Loucy (cell line): ENCODE measurements around the gene MPI.
"Not testable (repeated sequence)": the region's sequence is repeated elsewhere in the genome, so short reads cannot be mapped to it uniquely, and the experiment has no call there.

Experiments
- H2AFZ ChIP-seq: fragments of 200-600 bp; sonication (generic); 2 replicates; pipeline ENCODE4 v1.6.0; 2016; ENCODE audit warnings: antibody characterized with exemption, mild to moderate bottlenecking, low read length, moderate library complexity
- H3F3A ChIP-seq: fragments of 200-600 bp; 2 replicates; pipeline ENCODE4 v1.6.0; 2016; ENCODE audit warnings: antibody characterized with exemption, low read depth, mild to moderate bottlenecking
- H3K27me3 ChIP-seq: fragments of 200-600 bp; sonication (generic); 2 replicates; pipeline ENCODE4 v1.6.1; 2014; ENCODE audit warnings: low read length, mild to moderate bottlenecking; ENCODE audit not compliant: insufficient read depth, poor library complexity, severe bottlenecking
- H3K36me3 ChIP-seq: fragments of 200-600 bp; sonication (generic); 2 replicates; pipeline ENCODE4 v1.6.1; 2016; ENCODE audit warnings: low read length; ENCODE audit not compliant: insufficient read depth
- H3K4me1 ChIP-seq: fragments of 200-600 bp; sonication (generic); 2 replicates; pipeline ENCODE4 v1.5.1; 2014; ENCODE audit warnings: low read length, mild to moderate bottlenecking; ENCODE audit not compliant: insufficient read depth, poor library complexity, severe bottlenecking
- H3K4me2 ChIP-seq: fragments of 200-600 bp; sonication (generic); 2 replicates; pipeline ENCODE4 v1.6.0; 2014; ENCODE audit warnings: antibody characterized with exemption, low read length, low read depth, mild to moderate bottlenecking; ENCODE audit not compliant: poor library complexity, severe bottlenecking
- H3K4me3 ChIP-seq: fragments of 200-600 bp; sonication (generic); 2 replicates; pipeline ENCODE4 v1.5.1; 2014; ENCODE audit warnings: low read length, mild to moderate bottlenecking, mixed read lengths; ENCODE audit not compliant: poor library complexity, severe bottlenecking
- H3K79me2 ChIP-seq: fragments of 200-600 bp; sonication (generic); 2 replicates; pipeline ENCODE4 v1.6.1; 2014; ENCODE audit warnings: low read length; ENCODE audit not compliant: insufficient read depth
- H3K9ac ChIP-seq: fragments of 200-600 bp; sonication (generic); 2 replicates; pipeline ENCODE4 v1.6.0; 2014; ENCODE audit warnings: mild to moderate bottlenecking, low read depth, low read length, moderate library complexity; ENCODE audit not compliant: poor library complexity, severe bottlenecking
- H3K9me2 ChIP-seq: fragments of 200-600 bp; sonication (generic); replicated peaks from 2 replicates; pipeline ENCODE4 v1.6.1; 2016; ENCODE audit warnings: low read depth, low read length, mixed read lengths
- H3K9me3 ChIP-seq: fragments of 200-600 bp; sonication (generic); 2 replicates; pipeline ENCODE4 v1.6.1; 2014; ENCODE audit warnings: mild to moderate bottlenecking, antibody characterized with exemption, low read length, low read depth; ENCODE audit not compliant: insufficient read depth
- H4K20me1 ChIP-seq: fragments of 200-600 bp; sonication (generic); 2 replicates; pipeline ENCODE4 v1.6.0; 2014; ENCODE audit warnings: antibody characterized with exemption, low read length, mild to moderate bottlenecking; ENCODE audit not compliant: insufficient read depth, poor library complexity, severe bottlenecking
- EZH2phosphoT487 ChIP-seq: fragments of 200-600 bp; IDR thresholded peaks from 2 replicates; pipeline ENCODE4 v1.6.1; 2018; ENCODE audit warnings: antibody characterized with exemption, mild to moderate bottlenecking, moderate library complexity, borderline replicate concordance
- TF ChIP-seq, protein P1 (sequence below): fragments of 200-600 bp; sonication (generic); conservative IDR thresholded peaks from 2 replicates; pipeline ENCODE4 v1.5.1; 2014; ENCODE audit warnings: mild to moderate bottlenecking, antibody characterized with exemption, low read length

Gene MPI

DNA sequence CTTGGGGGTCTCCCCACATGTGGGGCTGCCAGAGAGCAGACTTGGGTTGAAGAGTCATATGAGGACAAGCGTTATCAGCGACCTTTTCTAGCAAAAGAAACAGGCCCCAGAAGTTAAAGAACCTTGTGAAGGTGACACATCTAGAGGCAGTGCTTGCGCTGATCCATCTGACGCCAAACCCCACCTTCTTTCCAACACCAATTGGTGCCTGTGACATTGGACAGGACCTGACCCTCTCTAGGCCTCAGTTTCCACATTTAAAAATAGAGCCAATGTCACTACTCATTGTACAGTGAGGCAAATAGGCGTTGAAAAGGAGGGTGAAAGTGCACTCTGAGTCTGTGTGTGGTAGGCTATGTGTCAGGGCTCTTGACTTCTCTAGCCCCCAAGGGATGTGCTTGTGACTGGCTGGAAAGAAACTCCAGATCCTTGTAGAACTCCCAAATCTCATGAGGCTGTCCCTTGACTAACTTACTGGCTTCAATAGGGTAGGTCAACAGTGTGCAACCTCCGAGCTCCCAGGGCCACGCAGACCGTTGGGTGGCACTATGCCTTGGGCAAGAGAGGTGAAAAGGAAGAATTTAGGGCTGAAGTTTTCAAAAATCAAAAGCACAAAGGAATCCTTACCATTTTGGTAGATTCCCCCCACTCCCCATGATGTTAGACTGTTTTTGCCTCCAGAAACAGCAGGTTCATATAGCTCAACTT lies 17.5 kb downstream of the MPI start:
- Histone ChIP-seq H3K4me1 (peaks cover 14% of the 10 kb centered on the region), H4K20me1 (no peaks in the 10 kb centered on the region), H3K4me2 (peak overlapping the region; percentile 86), H3K9ac (peak overlapping the region; percentile 90), H3K36me3 (peaks cover 2% of the 10 kb centered on the region; the same call in 1 of the 2 replicates), H3F3A (no peaks in the 10 kb centered on the region), H3K27me3 (no peaks in the 10 kb centered on the region), H2AFZ (peak overlapping the region; percentile 100), H3K79me2 (peaks cover 24% of the 10 kb centered on the region), H3K9me2 (no peaks in the 10 kb centered on the region), H3K4me3 (peak overlapping the region; percentile 99), H3K9me3 (no peaks in the 10 kb centered on the region)
- TF ChIP-seq EZH2phosphoT487, result no peak
- TF ChIP-seq, protein P1, sequence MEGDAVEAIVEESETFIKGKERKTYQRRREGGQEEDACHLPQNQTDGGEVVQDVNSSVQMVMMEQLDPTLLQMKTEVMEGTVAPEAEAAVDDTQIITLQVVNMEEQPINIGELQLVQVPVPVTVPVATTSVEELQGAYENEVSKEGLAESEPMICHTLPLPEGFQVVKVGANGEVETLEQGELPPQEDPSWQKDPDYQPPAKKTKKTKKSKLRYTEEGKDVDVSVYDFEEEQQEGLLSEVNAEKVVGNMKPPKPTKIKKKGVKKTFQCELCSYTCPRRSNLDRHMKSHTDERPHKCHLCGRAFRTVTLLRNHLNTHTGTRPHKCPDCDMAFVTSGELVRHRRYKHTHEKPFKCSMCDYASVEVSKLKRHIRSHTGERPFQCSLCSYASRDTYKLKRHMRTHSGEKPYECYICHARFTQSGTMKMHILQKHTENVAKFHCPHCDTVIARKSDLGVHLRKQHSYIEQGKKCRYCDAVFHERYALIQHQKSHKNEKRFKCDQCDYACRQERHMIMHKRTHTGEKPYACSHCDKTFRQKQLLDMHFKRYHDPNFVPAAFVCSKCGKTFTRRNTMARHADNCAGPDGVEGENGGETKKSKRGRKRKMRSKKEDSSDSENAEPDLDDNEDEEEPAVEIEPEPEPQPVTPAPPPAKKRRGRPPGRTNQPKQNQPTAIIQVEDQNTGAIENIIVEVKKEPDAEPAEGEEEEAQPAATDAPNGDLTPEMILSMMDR, result no peak

DNA sequence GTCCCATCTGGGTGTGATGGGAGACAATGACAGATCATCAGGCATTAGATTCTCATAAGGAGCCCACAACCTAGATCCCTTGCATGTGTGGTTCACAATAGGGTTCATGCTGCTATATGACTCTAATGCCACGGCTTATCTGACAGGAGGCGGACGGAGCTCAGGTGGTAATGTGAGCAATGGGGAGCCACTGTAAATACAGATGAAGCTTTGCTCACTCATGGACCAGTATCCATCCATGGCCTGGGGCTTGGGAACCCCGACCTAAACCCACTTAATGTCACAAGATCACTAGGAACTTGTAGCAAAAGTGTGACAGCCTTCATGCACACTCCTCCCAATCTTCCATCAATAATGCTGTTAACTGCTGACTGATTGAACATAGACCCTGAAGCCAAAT lies 18.8 kb downstream of the MPI start:
- no peaks in the 10 kb centered on the region for H3K9me3 ChIP-seq

DNA sequence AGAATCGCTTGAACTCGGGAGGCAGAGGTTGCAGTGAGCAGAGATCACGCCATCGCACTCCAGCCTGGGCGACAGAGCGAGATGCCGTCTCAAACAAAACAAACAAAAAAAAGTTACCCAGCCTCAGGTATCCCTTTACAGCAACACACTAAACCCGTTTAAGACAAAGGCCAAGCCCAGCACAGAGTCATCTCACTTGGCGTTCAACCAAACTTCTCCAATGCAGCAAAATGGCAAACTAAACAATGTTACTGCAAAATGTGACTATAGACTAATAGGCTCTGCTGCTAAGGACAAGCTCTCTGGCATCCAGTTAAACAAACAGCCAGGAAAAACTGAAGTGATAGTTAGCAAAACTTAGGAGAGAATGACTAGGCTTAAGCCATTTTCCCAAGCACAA lies 23.2 kb downstream of the MPI start:
- Histone ChIP-seq H2AFZ (no peak overlapping the region), H3K27me3 (no peaks in the 10 kb centered on the region), H3K4me2 (no peak overlapping the region), H3K9ac (no peak overlapping the region), H3K9me3 (no peaks in the 10 kb centered on the region), H3K79me2 (no peaks in the 10 kb centered on the region), H3K4me1 (no peaks in the 10 kb centered on the region), H3K4me3 (no peak overlapping the region), H3K36me3 (peaks cover 25% of the 10 kb centered on the region; the same call in 1 of the 2 replicates), H3K9me2 (no peaks in the 10 kb centered on the region), H4K20me1 (no peaks in the 10 kb centered on the region), H3F3A (no peaks in the 10 kb centered on the region)
- TF ChIP-seq, protein P1, result no peak
- no peak for TF ChIP-seq EZH2phosphoT487

More for the DNA sequence above, 18.8 kb downstream of the MPI start:
- Histone ChIP-seq H3K9ac (no peak overlapping the region), H3K4me1 (peaks cover 14% of the 10 kb centered on the region), H3K36me3 (no peaks in the 10 kb centered on the region; the same call in 1 of the 2 replicates), H3K9me2 (no peaks in the 10 kb centered on the region), H3F3A (no peaks in the 10 kb centered on the region), H3K4me2 (no peak overlapping the region), H3K4me3 (no peak overlapping the region), H3K79me2 (peaks cover 24% of the 10 kb centered on the region), H2AFZ (no peak overlapping the region), H3K27me3 (no peaks in the 10 kb centered on the region), H4K20me1 (no peaks in the 10 kb centered on the region)
- TF ChIP-seq, protein P1, result no peak
- no peak for TF ChIP-seq EZH2phosphoT487

DNA sequence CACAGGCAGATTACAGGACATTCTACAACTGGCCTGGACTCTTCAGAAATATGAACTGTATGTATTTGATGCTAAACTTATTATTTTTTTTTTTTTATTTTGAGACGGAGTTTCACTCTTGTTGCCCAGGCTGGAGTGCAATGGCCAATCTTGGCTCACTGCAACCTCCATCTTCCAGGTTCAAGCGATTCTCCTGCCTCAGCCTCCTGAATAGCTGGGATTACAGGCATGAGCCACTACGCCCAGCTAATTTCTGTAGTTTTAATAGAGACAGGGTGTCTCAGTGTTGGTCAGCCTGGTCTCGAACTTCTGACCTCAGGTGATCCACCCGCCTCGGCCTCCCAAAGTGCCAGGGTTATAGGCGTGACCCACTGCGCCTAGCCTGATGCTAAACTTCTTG lies 24.0 kb downstream of the MPI start:
- not testable (repeated sequence) for H3K9me3 ChIP-seq, H3F3A ChIP-seq, H3K4me1 ChIP-seq, H3K4me3 ChIP-seq, H3K9ac ChIP-seq, H3K27me3 ChIP-seq, H4K20me1 ChIP-seq, H3K4me2 ChIP-seq, H2AFZ ChIP-seq, H3K9me2 ChIP-seq, H3K79me2 ChIP-seq
- peaks cover 32% of the 10 kb centered on the region; the same call in 1 of the 2 replicates for H3K36me3 ChIP-seq
